Rectal smooth muscle tissue (tissue), 1 donor: ENCODE measurements around the gene ZC3H7B.
A peak's percentile ranks its signal among the peaks of the same experiment; 100 is the strongest.

Experiments used
- H3K27ac ChIP-seq: one replicate; pipeline ENCODE4 v1.7.0; 2013; ENCODE audit warnings: low read depth, low read length, inconsistent platforms
- H3K27me3 ChIP-seq: one replicate; pipeline ENCODE4 v1.7.0; 2013; ENCODE audit warnings: low read length; ENCODE audit not compliant: control insufficient read depth, insufficient read depth
- H3K36me3 ChIP-seq: one replicate; pipeline ENCODE4 v1.7.0; 2013; ENCODE audit warnings: low read length; ENCODE audit not compliant: control insufficient read depth, insufficient read depth
- H3K4me1 ChIP-seq: one replicate; pipeline ENCODE4 v1.7.0; 2013; ENCODE audit warnings: low read length; ENCODE audit not compliant: control insufficient read depth, insufficient read depth
- H3K4me3 ChIP-seq: one replicate; pipeline ENCODE4 v1.7.0; 2013; ENCODE audit warnings: low read length
- H3K9ac ChIP-seq: one replicate; pipeline ENCODE4 v1.7.0; 2013; ENCODE audit warnings: low read length

The ZC3H7B gene

GRCh38 chr22:41267958-41268357, 33.4 kb upstream of the ZC3H7B start:
- no peaks in the 10 kb centered on the region for H3K4me1 ChIP-seq
- H3K27me3 ChIP-seq: no peaks in the 10 kb centered on the region
- H3K27ac ChIP-seq: no peak overlapping the region
- no peak overlapping the region for H3K9ac ChIP-seq
- H3K4me3 ChIP-seq: no peak overlapping the region
- peaks cover 29% of the 10 kb centered on the region for H3K36me3 ChIP-seq

GRCh38 chr22:41271787-41272186, 29.5 kb upstream of the ZC3H7B start:
- Histone ChIP-seq H3K4me3 (no peak overlapping the region), H3K9ac (no peak overlapping the region), H3K27ac (no peak overlapping the region), H3K27me3 (no peaks in the 10 kb centered on the region), H3K4me1 (no peaks in the 10 kb centered on the region), H3K36me3 (peaks cover 32% of the 10 kb centered on the region)

GRCh38 chr22:41273128-41273527, 28.2 kb upstream of the ZC3H7B start:
- no peak overlapping the region for H3K27ac ChIP-seq
- no peaks in the 10 kb centered on the region for H3K4me1 ChIP-seq
- H3K27me3 ChIP-seq: no peaks in the 10 kb centered on the region
- H3K36me3 ChIP-seq: peaks cover 26% of the 10 kb centered on the region
- H3K9ac ChIP-seq: no peak overlapping the region
- no peak overlapping the region for H3K4me3 ChIP-seq

- Histone ChIP-seq H3K27me3 (no peaks in the 10 kb centered on the region), H3K4me1 (no peaks in the 10 kb centered on the region), H3K27ac (no peak overlapping the region), H3K9ac (no peak overlapping the region), H3K4me3 (no peak overlapping the region), H3K36me3 (peaks cover 26% of the 10 kb centered on the region)
Measured at GRCh38 chr22:41274856-41275255, 26.5 kb upstream of the ZC3H7B start.

- no peak overlapping the region for H3K9ac ChIP-seq
- no peak overlapping the region for H3K27ac ChIP-seq
Measured at GRCh38 chr22:41280065-41280464, 21.3 kb upstream of the ZC3H7B start.

GRCh38 chr22:41280854-41281253, 20.5 kb upstream of the ZC3H7B start:
- Histone ChIP-seq H3K27me3 (no peaks in the 10 kb centered on the region), H3K4me3 (no peak overlapping the region), H3K36me3 (peaks cover 7% of the 10 kb centered on the region), H3K27ac (no peak overlapping the region), H3K4me1 (no peaks in the 10 kb centered on the region), H3K9ac (no peak overlapping the region)

More at GRCh38 chr22:41280065-41280464, 21.3 kb upstream of the ZC3H7B start:
- H3K27me3 ChIP-seq: no peaks in the 10 kb centered on the region
- peaks cover 9% of the 10 kb centered on the region for H3K36me3 ChIP-seq
- no peaks in the 10 kb centered on the region for H3K4me1 ChIP-seq
- no peak overlapping the region for H3K4me3 ChIP-seq

- Histone ChIP-seq H3K36me3 (peaks cover 4% of the 10 kb centered on the region), H3K9ac (no peak overlapping the region), H3K27ac (no peak overlapping the region), H3K4me3 (no peak overlapping the region), H3K27me3 (no peaks in the 10 kb centered on the region), H3K4me1 (no peaks in the 10 kb centered on the region)
Measured at GRCh38 chr22:41284465-41284864, 16.9 kb upstream of the ZC3H7B start.

- Histone ChIP-seq H3K9ac (peak overlapping the region; percentile 24), H3K4me1 (no peaks in the 10 kb centered on the region), H3K36me3 (no peaks in the 10 kb centered on the region), H3K27ac (peak overlapping the region; percentile 25), H3K4me3 (peak overlapping the region; percentile 77), H3K27me3 (no peaks in the 10 kb centered on the region)
Measured at GRCh38 chr22:41285441-41285819, 15.9 kb upstream of the ZC3H7B start.

- H3K36me3 ChIP-seq: no peaks in the 10 kb centered on the region
- peak within 1 kb of the TSS; percentile 73 for H3K27ac ChIP-seq
- no peaks in the 10 kb centered on the region for H3K4me1 ChIP-seq
- peak within 1 kb of the TSS; percentile 77 for H3K4me3 ChIP-seq
- no peaks in the 10 kb centered on the region for H3K27me3 ChIP-seq
- peak within 1 kb of the TSS; percentile 76 for H3K9ac ChIP-seq
Measured at GRCh38 chr22:41285820-41286638, 15.3 kb upstream of the ZC3H7B start, which contains the start of gene RANGAP1. Gene RANGAP1, minus strand, starts transcription at chr22:41286187. Its CDS starts 5,143 bp downstream, at chr22:41281044.

GRCh38 chr22:41286639-41287091, 14.7 kb upstream of the ZC3H7B start:
- H3K36me3 ChIP-seq: no peaks in the 10 kb centered on the region
- no peaks in the 10 kb centered on the region for H3K4me1 ChIP-seq
- H3K27me3 ChIP-seq: no peaks in the 10 kb centered on the region
- peak overlapping the region; percentile 76 for H3K9ac ChIP-seq
- peak overlapping the region; percentile 73 for H3K27ac ChIP-seq
- peak overlapping the region; percentile 73 for H3K4me3 ChIP-seq

GRCh38 chr22:41288245-41288946, 12.9 kb upstream of the ZC3H7B start:
- Histone ChIP-seq H3K9ac (no peak overlapping the region), H3K4me3 (no peak overlapping the region), H3K36me3 (no peaks in the 10 kb centered on the region), H3K4me1 (no peaks in the 10 kb centered on the region), H3K27me3 (no peaks in the 10 kb centered on the region), H3K27ac (peak overlapping the region; percentile 53)

- Histone ChIP-seq H3K36me3 (no peaks in the 10 kb centered on the region), H3K27ac (no peak overlapping the region), H3K9ac (no peak overlapping the region), H3K27me3 (no peaks in the 10 kb centered on the region), H3K4me1 (no peaks in the 10 kb centered on the region), H3K4me3 (no peak overlapping the region)
Measured at GRCh38 chr22:41289671-41290070, 11.7 kb upstream of the ZC3H7B start.
